ENCODE measurements around the gene GORASP2.

DNA sequence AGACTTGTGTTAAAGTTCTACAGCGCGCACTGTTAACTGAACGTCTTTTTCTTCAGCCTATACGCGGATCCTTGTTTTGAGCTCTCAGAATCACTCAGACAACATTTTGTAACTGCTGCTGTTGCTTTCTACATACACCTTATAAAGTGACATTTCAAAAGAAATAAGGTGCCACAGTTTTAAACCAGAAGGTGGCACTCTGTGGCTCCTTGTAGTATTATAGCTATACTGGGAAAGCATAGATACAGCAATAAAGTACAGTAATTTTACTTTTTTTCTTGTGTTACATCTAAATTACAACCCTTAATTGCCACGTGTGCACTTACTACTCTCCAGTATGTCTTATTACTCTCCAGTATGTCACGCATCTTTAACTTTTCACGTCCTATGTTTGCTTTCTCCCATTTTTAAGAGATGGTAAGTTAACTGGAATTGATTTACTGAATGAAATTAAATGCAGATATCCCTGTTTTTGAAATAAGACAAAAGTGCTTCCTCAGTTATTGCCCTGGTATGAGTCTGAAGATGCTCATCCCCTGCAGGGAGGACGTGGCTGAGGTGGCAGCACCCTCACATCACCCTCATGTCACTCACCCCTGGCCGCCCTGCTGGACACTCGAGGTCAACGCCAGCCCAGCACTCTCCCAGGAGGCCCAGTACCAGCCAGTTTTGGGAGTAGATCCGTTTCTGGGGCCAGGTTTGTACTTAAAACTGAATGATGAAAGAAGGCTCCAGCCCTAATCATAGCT lies 37.8 kb downstream of the GORASP2 start:
- TF ChIP-seq, protein P1, sequence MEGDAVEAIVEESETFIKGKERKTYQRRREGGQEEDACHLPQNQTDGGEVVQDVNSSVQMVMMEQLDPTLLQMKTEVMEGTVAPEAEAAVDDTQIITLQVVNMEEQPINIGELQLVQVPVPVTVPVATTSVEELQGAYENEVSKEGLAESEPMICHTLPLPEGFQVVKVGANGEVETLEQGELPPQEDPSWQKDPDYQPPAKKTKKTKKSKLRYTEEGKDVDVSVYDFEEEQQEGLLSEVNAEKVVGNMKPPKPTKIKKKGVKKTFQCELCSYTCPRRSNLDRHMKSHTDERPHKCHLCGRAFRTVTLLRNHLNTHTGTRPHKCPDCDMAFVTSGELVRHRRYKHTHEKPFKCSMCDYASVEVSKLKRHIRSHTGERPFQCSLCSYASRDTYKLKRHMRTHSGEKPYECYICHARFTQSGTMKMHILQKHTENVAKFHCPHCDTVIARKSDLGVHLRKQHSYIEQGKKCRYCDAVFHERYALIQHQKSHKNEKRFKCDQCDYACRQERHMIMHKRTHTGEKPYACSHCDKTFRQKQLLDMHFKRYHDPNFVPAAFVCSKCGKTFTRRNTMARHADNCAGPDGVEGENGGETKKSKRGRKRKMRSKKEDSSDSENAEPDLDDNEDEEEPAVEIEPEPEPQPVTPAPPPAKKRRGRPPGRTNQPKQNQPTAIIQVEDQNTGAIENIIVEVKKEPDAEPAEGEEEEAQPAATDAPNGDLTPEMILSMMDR (conservative IDR thresholded peaks at IDR 0.05; ENCODE audit: low read depth, low read length): no peak; the same call in 1 of the 2 replicates
- TF ChIP-seq BHLHE40 (IDR thresholded peaks at IDR 0.05; ENCODE audit: low read depth, low read length) (no peak), MAFK (IDR thresholded peaks at IDR 0.05; ENCODE audit: low read depth, low read length) (no peak), POLR2A (IDR thresholded peaks at IDR 0.05; ENCODE audit: low read depth, low read length) (no peak), SMC3 (IDR thresholded peaks at IDR 0.05; ENCODE audit: low read depth, low read length) (no peak), RCOR1 (IDR thresholded peaks at IDR 0.05; ENCODE audit: insufficient replicate concordance, low read length) (no peak), MXI1 (IDR thresholded peaks at IDR 0.05; ENCODE audit: borderline replicate concordance, low read depth, low read length) (no peak)
- TF ChIP-seq, protein P2, sequence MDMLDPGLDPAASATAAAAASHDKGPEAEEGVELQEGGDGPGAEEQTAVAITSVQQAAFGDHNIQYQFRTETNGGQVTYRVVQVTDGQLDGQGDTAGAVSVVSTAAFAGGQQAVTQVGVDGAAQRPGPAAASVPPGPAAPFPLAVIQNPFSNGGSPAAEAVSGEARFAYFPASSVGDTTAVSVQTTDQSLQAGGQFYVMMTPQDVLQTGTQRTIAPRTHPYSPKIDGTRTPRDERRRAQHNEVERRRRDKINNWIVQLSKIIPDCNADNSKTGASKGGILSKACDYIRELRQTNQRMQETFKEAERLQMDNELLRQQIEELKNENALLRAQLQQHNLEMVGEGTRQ (IDR thresholded peaks at IDR 0.05; ENCODE audit: low read depth, low read length): no peak
- TF ChIP-seq, protein P3, sequence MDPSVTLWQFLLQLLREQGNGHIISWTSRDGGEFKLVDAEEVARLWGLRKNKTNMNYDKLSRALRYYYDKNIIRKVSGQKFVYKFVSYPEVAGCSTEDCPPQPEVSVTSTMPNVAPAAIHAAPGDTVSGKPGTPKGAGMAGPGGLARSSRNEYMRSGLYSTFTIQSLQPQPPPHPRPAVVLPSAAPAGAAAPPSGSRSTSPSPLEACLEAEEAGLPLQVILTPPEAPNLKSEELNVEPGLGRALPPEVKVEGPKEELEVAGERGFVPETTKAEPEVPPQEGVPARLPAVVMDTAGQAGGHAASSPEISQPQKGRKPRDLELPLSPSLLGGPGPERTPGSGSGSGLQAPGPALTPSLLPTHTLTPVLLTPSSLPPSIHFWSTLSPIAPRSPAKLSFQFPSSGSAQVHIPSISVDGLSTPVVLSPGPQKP (IDR thresholded peaks at IDR 0.05; ENCODE audit: borderline replicate concordance, low read depth, low read length): no peak
